ENCODE data around the gene SLTM.

DNA sequence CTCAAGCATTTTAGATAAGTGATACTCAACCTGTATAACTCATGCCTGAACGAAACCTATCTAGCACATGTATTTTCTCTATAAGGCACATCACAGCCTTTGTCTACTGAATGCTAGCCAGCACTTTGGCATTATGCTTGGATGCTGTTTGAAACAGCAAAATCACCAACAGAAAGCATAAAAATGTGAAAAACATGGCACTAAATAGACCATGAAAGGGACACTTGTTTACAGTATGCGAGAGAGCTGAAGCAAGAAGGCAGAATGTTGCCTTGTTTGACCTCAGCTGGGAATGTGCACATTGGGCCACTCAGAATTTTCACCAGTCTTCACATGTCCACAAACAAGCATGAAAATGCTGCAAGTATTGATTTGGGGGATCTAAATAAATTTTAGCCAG lies 102.9 kb downstream of the SLTM start:
- TF ChIP-seq, protein P1, sequence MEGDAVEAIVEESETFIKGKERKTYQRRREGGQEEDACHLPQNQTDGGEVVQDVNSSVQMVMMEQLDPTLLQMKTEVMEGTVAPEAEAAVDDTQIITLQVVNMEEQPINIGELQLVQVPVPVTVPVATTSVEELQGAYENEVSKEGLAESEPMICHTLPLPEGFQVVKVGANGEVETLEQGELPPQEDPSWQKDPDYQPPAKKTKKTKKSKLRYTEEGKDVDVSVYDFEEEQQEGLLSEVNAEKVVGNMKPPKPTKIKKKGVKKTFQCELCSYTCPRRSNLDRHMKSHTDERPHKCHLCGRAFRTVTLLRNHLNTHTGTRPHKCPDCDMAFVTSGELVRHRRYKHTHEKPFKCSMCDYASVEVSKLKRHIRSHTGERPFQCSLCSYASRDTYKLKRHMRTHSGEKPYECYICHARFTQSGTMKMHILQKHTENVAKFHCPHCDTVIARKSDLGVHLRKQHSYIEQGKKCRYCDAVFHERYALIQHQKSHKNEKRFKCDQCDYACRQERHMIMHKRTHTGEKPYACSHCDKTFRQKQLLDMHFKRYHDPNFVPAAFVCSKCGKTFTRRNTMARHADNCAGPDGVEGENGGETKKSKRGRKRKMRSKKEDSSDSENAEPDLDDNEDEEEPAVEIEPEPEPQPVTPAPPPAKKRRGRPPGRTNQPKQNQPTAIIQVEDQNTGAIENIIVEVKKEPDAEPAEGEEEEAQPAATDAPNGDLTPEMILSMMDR (IDR thresholded peaks at IDR 0.05; ENCODE audit: poor library complexity, severe bottlenecking), result no peak
- no peak for TF ChIP-seq EZH2 (IDR thresholded peaks at IDR 0.05; ENCODE audit: borderline replicate concordance, insufficient read depth, low read length, poor library complexity, severe bottlenecking)
- no peak for TF ChIP-seq POLR2AphosphoS5 (IDR thresholded peaks at IDR 0.05)
- TF ChIP-seq SMC3 (conservative IDR thresholded peaks at IDR 0.05; ENCODE audit: poor library complexity), result no peak
- no peak for TF ChIP-seq RAD21 (conservative IDR thresholded peaks at IDR 0.05)
- TF ChIP-seq EP300 (conservative IDR thresholded peaks at IDR 0.05; ENCODE audit: poor library complexity, severe bottlenecking), result no peak
- TF ChIP-seq MXI1 (conservative IDR thresholded peaks at IDR 0.05; ENCODE audit: poor library complexity, severe bottlenecking), result no peak
- no peak for TF ChIP-seq TAF1 (IDR thresholded peaks at IDR 0.05; ENCODE audit: low read depth)
